NCI-H226 (cell line): ENCODE results near the gene GINS2.

Experiments
- DNase-seq: peaks from one replicate; pipeline ENCODE4 v3.0.0-alpha.2; 2015

The GINS2 gene

DNA sequence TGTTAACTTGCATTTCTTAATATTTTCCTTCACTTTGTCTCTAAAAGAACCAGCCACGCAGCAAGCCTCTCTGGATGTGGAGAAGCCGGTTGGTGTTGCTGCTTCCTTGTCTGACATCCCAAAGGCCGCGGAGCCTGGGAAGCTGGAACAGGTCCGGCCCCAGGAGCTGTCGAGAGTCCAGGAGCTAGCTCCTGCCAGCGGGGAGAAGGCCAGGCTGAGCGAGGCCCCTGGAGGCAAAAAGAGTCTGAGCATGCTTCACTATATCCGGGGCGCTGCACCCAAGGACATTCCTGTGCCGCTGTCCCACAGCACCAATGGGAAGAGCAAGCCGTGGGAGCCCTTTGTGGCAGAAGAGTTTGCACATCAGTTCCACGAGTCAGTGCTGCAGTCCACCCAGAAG, 22.8 kb downstream of the GINS2 start:
- no peak for DNase-seq

DNA sequence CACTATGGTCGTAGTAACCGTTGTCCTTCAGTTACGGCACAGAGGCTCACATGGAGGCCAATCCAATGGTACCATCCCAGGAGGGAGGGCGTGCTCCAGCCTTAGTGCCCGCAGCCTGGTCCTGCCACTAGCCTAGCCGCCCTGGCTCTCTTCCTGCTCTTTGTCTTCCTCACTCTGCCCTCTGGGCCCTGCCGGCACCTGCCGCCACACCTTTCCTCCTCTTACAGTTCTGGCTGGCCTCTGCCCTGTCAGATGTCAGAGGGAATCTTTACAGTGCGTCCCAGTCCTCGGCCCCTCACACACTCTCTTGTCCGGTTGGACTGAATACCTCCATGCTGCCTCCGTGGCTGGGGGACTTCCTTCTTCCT, 23.4 kb downstream of the GINS2 start:
- DNase-seq, result no peak

DNA sequence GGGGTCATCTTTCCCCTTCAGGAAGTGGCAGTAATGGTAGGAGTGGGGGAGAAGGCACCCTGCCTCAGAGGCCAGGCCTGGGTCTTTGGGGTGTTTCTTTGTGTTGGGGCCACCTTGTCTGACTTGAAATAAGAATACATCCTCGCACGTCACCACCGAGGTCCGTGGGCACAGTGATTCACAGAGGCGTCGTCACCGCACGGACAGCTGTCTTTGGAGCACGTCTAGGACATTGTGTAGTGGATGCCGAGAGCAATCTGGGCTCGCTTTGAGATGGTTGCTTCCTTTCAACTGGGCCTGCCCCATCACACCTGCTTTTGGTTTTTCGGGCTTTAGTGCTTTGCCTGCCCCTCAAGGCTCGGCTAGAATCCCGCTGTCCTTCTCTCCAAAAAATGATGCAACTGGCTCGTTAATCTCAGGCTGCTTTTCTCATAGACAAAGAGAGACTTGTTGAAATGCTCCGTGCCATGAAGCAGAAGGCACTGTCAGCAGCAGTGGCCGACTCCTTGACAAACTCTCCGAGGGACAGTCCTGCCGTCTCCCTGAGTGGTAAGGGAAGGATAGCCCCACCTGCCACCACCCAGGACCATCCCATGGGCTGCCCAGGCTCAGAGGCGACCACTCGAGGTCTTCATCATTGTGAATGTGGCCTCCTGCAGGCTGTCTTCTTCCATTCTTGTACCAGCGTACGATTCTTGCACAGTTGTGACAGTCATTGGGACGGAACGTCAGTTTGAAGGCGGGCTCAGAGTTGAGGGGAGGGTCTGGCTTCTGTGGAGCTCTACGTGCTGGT, 24.0 kb downstream of the GINS2 start:
- DNase-seq, result no peak

DNA sequence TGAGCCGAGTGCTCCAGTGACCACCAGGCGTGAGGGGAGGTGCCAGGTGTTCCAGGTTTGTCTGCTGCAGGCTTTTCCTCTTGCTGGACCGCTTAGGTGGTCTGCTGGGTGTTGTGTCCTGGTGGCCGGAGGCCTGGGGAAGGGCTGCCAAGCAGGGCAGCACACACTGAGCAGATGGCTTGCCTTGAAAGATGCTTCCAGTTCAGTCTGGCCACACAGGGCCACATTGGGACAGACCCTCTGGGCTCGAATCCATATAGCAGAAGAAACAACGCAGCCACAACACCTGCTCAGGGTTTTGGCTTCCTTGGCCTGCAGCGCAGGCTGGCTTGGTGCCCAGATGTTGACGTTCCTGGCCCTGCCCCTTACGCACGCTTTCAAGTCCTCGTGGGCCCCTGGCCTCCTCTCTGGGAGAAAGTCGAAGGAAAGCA, 24.8 kb downstream of the GINS2 start:
- no peak for DNase-seq

DNA sequence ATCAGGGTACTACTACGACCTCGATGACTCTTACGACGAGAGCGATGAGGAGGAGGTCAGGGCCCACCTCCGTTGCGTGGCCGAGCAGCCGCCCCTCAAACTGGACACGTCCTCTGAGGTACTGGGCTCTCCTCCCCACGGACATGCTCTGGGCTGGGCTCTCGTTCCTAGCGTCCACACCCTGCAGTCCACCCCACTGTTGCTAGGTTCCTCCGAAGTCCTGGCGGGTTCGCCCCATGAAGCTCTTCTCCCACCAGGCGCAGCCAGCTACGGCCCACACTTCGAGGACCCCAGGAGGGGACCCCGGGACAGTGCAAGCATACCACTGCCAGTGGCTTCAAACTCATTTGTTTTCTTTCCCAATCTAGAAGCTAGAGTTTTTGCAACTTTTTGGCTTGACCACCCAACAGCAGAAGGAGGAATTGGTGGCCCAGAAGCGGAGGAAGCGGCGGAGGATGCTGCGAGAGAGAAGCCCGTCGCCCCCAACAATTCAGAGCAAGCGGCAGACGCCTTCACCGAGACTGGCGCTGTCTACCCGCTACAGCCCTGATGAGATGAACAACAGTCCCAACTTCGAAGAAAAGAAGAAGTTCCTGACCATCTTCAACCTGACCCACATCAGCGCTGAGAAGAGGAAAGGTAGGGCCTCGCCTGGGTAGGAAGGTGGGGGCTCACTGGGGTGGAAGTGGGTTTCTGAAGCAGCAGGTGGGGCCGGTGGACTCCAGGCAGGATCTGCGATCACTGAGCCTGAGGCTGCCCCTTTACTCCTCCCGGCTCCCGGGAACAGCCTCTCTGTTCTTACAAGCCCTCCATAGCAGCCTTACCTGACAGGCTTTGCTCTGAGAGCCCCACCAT, 25.6 kb downstream of the GINS2 start:
- DNase-seq, result no peak

DNA sequence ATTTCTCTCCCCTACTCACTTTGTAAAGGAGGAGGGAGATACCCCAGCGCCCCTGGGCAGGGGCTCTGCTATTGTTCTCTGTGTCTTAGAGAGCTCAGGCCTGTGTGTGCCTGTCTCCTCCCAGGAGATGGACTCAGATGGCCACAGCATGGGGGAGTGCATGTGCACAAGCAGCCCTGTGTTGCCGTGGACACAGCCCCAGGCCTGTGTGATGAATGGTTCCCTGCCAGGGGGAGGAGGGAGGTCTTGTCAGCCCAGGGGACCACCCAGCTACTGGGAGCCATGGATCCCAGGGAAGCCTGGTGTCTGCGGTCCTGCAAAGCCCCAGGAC, 26.3 kb downstream of the GINS2 start:
- DNase-seq, result no peak

DNA sequence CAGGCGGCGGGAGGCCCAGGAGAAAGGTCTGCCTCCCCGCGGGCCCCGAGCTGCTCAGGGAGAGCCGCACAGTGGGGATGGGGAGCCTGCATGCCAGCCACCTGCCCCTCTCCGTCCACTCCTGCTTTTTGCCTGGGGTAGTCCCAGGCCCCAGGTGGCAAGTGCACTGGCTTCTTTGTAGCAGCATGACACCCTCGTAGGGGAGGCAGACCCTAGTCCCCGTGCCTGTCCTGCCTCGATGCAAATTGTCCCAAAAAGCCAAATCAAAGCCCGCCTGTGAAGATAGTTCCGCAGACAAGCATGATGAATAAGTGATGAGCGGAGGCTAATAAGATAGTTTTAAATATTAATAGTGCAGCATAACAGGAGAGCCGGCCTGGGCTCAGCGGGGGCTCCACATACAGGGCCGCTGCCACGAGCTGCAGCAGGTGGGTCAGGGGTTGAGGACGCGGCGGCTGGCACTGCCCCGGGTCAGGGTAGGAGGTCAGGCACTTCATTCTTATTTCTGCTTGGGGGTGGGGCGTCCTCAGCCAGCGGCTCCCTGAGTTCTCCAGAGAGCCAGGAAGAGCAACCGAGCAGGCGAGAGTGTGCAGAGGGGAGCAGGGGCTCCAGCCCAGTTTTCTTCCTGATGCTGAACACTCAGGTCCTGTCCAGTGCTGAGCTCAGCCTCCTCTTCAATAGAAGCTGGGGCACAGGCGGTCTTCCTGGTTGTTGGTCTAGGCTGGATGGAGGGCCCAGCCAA, 26.8 kb downstream of the GINS2 start:
- DNase-seq, result no peak

DNA sequence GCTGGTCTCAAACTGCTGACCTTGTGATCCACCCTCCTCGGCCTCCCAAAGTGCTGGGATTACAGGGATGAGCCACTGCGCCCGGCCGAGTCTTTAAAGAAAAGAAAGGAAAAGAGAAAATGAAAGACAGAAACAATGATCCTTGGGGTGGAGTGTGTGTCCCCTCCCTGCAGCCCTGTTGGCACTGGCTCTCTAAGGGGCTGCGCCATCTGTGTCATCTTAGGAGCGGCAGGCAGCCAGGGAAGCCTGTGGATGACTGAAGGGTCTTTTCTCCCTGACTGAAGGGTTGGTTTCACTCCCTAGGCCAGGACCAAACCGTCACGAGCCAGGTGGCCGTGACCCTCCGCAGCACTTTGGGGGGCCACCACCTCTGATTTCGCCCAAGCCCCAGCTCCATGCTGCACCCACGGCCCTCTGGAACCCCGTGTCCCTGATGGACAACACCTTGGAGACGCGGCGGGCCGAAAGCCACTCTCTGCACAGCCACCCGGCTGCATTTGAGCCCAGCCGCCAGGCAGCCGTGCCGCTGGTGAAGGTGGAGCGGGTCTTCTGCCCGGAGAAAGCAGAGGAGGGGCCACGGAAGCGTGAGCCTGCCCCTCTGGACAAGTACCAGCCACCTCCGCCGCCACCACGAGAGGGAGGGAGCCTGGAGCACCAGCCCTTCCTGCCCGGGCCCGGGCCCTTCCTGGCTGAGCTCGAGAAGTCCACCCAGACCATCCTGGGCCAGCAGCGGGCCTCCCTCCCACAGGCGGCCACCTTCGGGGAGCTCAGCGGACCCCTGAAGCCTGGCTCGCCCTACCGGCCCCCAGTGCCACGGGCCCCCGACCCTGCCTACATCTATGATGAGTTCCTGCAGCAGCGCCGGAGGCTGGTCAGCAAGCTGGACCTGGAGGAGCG, 27.7 kb downstream of the GINS2 start:
- no peak for DNase-seq

DNA sequence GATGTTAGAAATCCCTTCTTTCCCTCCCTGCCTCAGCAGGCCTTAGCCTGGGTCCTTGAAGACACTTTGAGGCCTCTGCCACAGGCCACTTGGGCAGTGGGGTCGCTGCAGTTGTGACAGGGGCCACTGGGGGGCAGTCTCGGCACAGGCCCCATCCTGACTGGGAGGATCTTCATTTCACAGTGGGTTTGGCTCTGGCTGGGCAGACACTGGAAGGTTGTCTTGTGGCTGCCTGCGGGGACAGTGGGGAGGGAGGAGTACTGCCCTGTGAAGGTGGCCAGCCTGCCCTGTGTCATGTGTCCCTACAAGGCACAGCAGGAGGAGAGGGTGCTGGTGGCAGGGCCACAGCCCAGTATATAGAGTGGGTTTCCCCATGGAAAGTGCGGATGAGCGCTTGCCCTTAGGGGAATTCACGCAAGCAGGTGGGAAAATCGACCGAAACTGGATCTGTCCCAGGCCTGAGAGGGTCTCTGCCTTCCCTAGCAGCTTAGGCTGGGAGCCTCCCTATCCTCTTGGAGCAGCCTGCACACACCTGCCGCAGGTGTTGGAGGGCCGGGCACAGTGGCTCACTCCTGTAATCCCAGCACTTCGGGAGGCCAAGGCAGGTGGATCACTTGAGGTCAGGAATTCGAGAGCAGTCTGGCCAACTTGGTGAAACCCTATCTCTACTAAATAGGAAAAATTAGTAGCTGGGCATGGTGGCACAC, 28.8 kb downstream of the GINS2 start:
- no peak for DNase-seq

DNA sequence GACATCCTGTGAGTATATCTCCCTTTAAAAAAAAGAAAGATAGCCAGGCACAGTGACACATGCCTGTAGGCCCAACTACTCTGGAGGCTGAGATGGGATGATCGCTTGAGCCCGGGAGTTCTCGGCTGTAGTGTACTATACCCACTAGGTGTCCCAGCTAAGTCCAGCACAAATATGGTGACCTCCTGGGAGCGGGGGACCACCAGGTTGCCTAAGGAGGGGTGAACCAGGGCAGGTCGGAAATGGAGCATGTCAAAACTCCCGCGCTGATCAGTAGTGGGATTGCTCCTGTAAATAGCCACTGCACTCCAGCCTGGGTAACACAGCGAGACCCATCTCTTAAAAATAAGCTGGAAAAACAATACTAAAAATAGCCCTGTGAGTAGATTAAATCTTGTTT, 29.4 kb downstream of the GINS2 start:
- DNase-seq, result no peak

DNA sequence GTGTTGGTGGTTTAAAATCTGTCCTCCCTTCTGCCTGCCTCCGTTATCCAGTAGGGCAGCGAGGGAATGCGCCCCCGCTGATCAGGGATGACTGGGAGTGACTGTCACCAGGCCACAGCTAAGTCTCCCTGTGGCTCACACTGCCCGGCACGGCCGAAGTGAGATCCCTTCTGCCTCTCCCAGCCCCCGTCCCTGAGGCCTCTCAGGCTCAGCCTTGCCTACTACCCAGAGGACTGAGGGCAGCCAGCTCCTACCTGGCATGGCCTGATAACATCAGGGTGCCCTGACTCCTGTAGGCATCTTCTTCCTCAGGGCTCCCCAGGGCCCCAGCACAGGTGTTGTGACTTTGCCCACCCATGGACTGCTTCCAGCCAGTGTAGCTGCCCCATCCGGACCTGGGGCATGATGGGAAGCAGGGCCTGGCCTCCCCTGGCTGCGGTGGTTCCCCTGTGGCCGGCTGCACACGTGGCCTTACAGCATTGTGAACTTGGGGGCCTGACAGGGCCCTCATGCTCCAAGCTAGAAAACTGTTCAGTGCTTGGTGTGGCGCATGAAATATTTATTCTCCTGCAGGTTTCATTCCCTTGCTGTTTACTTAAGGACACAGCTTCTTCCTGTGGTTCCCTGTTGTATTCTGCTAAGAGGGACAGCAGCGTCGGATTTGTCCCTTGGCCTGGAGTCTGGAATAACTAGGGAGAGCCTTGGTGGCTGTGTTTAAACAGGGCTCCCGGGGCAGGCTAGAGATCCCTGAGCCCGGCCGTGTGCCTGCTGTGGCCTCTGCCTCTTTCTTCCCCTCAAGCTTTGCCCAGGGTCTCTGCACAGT, 30.0 kb downstream of the GINS2 start:
- no peak for DNase-seq

DNA sequence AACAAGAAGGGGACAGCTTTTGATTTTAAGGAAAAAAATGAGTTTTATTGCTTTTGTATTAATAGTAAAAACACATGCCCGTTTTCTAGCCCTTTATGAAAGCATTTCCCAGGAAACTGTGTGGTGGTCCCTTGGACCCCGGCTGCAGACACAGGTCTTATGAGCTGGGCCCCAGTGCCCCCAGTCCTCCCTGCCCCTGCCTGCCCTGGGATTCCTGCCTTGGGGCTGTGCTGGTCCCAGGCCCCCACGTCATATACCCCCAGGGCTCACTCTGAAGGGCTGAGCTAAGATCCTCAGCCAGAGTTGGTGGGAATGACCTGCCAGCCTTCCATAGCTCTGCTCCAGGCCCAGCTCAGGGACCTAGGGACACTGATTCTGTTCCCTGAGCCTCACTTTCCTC, 30.8 kb downstream of the GINS2 start:
- no peak for DNase-seq

DNA sequence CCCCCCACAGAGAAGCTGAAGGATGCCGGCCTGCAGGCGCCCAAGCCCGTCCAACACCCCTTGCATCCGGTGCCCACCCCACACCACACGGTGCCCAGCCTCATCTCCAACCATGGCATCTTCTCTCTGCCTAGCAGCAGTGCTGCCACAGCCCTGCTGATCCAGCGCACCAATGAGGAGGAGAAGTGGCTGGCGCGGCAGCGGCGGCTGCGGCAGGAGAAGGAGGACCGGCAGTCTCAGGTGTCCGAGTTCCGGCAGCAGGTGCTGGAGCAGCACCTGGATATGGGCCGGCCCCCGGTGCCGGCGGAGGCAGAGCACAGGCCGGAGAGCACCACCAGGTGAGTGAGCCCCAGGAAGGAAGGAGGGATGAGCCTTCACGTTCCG, 31.5 kb downstream of the GINS2 start:
- no peak for DNase-seq

DNA sequence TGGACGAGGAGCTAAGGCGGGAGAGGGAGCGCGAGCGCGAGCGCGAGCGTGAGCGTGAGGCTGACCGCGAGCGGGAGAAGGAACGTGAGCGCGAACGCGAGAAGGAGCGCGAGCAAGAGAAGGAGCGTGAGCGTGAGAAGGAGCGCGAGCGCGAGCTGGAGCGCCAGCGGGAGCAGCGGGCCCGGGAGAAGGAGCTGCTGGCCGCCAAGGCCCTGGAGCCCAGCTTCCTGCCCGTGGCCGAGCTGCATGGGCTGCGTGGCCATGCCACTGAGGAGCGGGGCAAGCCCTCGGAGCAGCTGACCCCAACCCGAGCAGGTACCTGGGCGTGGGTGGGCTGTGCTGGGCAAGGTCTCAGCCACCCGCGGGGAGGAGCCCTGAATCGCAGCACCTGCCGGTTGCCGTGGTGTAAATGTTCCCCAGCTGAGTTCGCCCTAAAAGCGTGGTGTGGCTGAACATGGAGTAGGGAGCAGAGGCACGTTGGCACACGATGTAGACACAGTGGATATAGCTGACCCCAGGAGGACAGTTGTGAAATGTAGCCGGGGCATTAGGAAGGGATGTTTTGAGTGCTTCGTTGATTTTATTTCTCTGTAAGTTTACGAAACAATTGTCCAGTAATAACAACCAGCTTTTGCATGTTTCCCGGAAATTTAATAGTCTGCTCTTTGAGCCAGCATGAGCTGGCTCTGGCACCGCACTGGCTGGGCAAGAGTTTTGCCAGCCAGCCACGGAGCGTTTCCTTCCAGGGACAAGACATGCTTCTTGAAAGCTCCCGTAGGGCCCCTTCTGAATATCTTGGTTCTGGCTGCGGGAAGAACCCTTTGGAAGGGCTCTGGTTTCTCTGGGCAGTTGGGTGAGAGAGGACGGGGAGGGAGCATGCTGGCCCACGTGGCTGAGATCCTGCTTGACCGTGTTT, 32.1 kb downstream of the GINS2 start:
- DNase-seq, result no peak

DNA sequence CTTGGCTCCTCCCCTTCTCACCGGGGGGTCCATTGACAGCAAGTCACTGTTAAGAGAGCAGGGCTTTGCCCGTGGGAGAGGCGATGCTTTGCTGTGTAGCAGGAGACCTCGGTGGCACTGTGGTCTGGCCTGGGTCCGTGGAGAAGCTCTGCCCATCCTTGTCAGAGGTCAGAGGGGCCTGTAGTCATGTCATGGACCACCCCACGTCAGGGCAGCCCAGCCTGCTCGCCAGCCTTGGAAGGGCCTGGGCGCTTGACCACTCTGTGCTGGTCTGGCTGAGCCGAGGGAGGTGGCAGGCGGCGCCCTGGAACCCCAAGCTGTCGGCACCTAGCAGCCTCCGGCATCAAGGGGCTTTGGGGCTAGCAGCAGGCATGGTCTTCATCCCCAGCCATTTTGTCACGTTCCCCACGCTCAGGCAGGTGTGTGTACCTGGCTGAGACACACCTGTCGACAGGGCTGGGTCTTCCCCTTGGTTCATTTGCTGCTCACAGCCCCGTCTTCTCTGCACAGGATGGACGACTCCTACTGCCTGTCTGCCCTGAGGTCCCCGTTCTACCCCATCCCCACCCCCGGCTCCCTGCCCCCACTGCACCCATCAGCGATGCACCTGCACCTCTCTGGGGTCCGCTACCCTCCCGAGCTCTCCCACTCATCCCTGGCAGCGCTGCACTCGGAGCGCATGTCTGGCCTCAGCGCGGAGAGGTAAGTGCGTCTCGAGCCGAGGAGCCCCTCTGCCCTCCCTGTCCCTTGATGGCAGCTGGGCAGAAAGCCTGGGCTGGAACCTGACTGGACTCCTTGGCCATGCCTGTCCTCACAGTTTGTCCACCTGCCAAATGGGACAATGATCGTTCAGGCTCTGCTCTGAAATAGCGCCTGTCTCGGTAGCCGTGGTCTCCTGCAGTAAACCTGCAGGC, 33.3 kb downstream of the GINS2 start:
- no peak for DNase-seq

DNA sequence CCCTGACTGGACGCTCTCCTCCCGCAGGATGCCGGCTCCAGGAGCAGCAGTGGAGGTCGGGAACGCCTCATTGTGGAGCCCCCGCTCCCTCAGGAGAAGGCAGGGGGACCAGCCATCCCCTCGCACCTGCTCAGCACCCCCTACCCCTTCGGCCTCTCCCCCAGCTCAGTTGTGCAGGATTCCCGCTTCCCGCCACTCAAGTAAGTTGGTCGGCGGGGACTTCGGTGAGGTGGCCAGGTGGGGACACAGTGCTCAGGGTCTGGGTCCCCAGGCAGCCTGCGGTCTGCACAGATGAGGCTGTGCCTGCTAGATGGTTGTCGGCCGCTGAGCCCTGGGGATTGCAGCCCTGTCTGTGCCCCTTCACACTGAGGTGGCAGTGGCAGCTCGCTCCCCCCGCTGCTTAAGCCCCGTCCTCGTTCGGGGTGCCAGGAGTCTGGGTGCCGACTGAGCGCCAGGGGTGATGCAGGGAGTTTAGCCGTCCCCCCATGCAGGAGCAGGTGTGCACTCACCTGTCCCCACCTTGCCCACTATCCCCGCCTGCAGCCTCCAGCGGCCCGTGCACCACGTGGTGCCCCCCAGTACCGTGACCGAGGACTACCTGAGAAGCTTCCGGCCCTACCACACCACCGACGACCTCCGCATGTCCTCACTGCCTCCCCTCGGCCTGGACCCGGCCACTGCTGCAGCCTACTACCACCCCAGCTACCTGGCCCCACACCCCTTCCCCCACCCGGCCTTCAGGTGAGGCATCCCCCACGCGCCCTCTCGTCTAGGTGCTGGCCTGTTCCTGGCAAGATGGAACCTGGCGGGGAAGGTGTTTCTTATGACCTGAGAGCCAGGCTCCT, 34.3 kb downstream of the GINS2 start:
- DNase-seq, result no peak

DNA sequence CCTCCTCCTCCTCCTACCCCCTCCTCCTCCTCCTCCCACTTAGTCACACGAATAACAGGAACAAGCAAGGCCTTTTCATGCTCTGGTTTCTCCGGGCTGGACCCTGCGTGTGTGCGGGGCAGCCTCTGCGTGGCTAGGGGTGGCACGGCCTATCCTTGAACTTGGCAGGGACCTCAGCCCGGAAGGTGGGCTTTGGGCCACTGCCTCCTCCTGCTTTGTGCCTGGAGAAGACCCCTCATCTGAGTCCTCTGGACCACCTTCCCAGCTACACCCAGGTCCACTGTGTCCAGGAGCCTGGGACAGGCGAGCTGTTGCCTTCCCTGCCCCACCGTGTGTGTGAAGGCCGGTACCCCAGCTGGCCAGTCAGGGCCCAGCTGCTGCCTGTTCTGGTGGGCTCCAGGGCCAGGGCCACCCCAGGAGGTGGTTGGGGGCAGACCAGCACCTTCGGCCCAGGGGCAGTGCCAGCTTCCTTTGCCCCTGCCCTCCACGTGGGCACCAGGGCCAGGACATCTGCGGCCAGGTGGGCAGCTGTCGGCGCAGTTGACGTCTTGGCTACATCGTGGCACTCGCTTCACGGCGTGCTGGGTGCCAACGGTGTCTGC, 35.4 kb downstream of the GINS2 start:
- no peak for DNase-seq
